ENCODE data around the gene LRRC10B. TPM values are rescaled to one million over a fixed set of nuclear protein-coding genes. Genes with fewer than 3 reads are reported as not detected.

The LRRC10B gene
- total and polyA plus RNA-seq, 2 of the 8 experiments (the other 6 are each of a cell fraction or from before 2014, with no cell fraction given) = 0.47 to 0.71 TPM

GRCh38 chr11:61549177-61549576 is 40.6 kb downstream of the LRRC10B start:
- H4K8ac ChIP-seq (ENCODE audit: extremely low read depth, insufficient read depth, low read length) = peak overlapping the region; percentile 11; the same call in 1 of the 2 replicates
- H3K4me1 ChIP-seq (replicated peaks in 1 of 4; ENCODE audit: control insufficient read depth in 3 of 4, insufficient read depth in 4 of 4, low read length in 3 of 4) = peaks cover 0 to 20% (median 2%) of the 10 kb centered on the region in 4 experiments; a peak in 3 of 7 replicates
- H3K14ac ChIP-seq (ENCODE audit: insufficient read length) = no peak overlapping the region
- ChIA-PET CTCF (ENCODE audit: partially characterized antibody) (interaction anchor here (1.0 to 23.7 kb wide), 8 partner anchors 13 to 90 kb away, joined by 3 to 330 read pairs (median 8); no protein-coding TSS in a partner anchor), POLR2A (ENCODE audit: partially characterized antibody) (no interaction called here)
- no peak overlapping the region for H4K91ac ChIP-seq (replicated peaks; ENCODE audit: insufficient read length, low read length)
- TF ChIP-seq TAF7 (optimal IDR thresholded peaks at IDR 0.05; ENCODE audit: borderline replicate concordance, low read depth, low read length) (no peak), SP2 (IDR thresholded peaks at IDR 0.05; ENCODE audit: low read length) (no peak), BRCA1 (IDR thresholded peaks at IDR 0.05; ENCODE audit: low read depth, low read length) (no peak), FOSL1 (IDR thresholded peaks at IDR 0.05; ENCODE audit: insufficient read depth, low read depth, low read length) (no peak), SIRT6 (IDR thresholded peaks at IDR 0.05; ENCODE audit: low read length) (no peak), BACH1 (IDR thresholded peaks at IDR 0.05; ENCODE audit: low read length) (no peak), TEAD4 (IDR thresholded peaks at IDR 0.05; ENCODE audit: low read depth, low read length) (no peak), MAX (IDR thresholded peaks at IDR 0.05) (no peak), KDM1A (IDR thresholded peaks at IDR 0.05; ENCODE audit: borderline replicate concordance, low read length) (no peak), RFX5 (IDR thresholded peaks at IDR 0.05; ENCODE audit: borderline replicate concordance, low read depth, low read length) (no peak)
- no peak overlapping the region for H3K18ac ChIP-seq (ENCODE audit: extremely low read depth, low read length)
- no peak overlapping the region for H2BK20ac ChIP-seq (ENCODE audit: low read length)
- H3K27ac ChIP-seq (ENCODE audit: low read depth, low read length) = no peak overlapping the region
- no peak overlapping the region for H3K4me3 ChIP-seq (ENCODE audit: extremely low read depth in 1 of 4, insufficient read depth in 2 of 4, low read depth in 3 of 4, low read length in 4 of 4)
- no peak overlapping the region for H4K5ac ChIP-seq (ENCODE audit: insufficient read length, low read depth, low read length)
- no peak overlapping the region for H2AFZ ChIP-seq (ENCODE audit: low read length)
- FAIRE-seq = no peak
- no peak overlapping the region for H3K56ac ChIP-seq (replicated peaks; ENCODE audit: insufficient read length, low read depth, low read length)
- peaks cover under 1% of the 10 kb centered on the region; the same call in 1 of the 2 replicates for H3K23me2 ChIP-seq (ENCODE audit: low read depth, low read length)
- no peak overlapping the region for H2BK12ac ChIP-seq (ENCODE audit: low read depth, low read length)
- H3K23ac ChIP-seq (ENCODE audit: insufficient read length) = no peak overlapping the region
- no peaks in the 10 kb centered on the region for H3K36me3 ChIP-seq (ENCODE audit: control insufficient read depth in 2 of 4, insufficient read depth in 4 of 4, low read length in 3 of 4)
- 94% methylated on average over 8 of the region's 8 CpGs; no CpG with 5 or more reads in 1 of the 2 experiments for WGBS, 2 experiments (ENCODE audit: extremely low coverage in 1 of 2, insufficient coverage in 1 of 2, insufficient read length in 1 of 2, insufficient replicate concordance in 2 of 2, low coverage in 1 of 2, low lambda C conversion rate in 2 of 2, missing lambda C conversion rate in 1 of 2)
- no peak overlapping the region for H3K9ac ChIP-seq (replicated peaks in 1 of 4; ENCODE audit: extremely low read depth in 1 of 4, low read depth in 3 of 4, low read length in 3 of 4)
- no peak overlapping the region for H2AK5ac ChIP-seq (ENCODE audit: low read depth, low read length)
- H2BK120ac ChIP-seq (replicated peaks; ENCODE audit: low read depth, low read length) = no peak overlapping the region
- H3K4ac ChIP-seq (replicated peaks; ENCODE audit: insufficient read length, low read depth, low read length) = no peak overlapping the region
- peaks cover 2 to 4% of the 10 kb centered on the region in 2 experiments for H4K20me1 ChIP-seq (replicated peaks in 1 of 2; ENCODE audit: control insufficient read depth in 1 of 2, insufficient read depth in 2 of 2, low read length in 2 of 2)
- no peaks in the 10 kb centered on the region; a peak in 1 of 4 replicates for H3K9me3 ChIP-seq (ENCODE audit: insufficient read depth in 2 of 2, low read depth in 1 of 2, low read length in 1 of 2)
- no peaks in the 10 kb centered on the region for H3K79me1 ChIP-seq (ENCODE audit: low read depth, low read length)
- H3K79me2 ChIP-seq (ENCODE audit: control insufficient read depth in 1 of 2, insufficient read depth in 2 of 2, low read length in 2 of 2) = no peaks in the 10 kb centered on the region
- peaks cover 0 to under 1% (median under 1%) of the 10 kb centered on the region in 4 experiments; a peak in 2 of 7 replicates for H3K27me3 ChIP-seq (replicated peaks in 1 of 4; ENCODE audit: control insufficient read depth in 3 of 4, extremely low read depth in 1 of 4, insufficient read depth in 3 of 4, low read length in 3 of 4)
- H3K4me2 ChIP-seq (ENCODE audit: insufficient read depth in 1 of 2, low read depth in 2 of 2, low read length in 2 of 2) = no peak overlapping the region
- H2BK5ac ChIP-seq (ENCODE audit: low read depth, low read length) = no peak overlapping the region
- DNase-seq (ENCODE audit: low read depth in 1 of 2, low spot score in 2 of 2) = no peak
- H2BK15ac ChIP-seq (ENCODE audit: low read length) = no peak overlapping the region
